Stimulated activated CD4-positive, alpha-beta T cell treated with anti-CD3 and anti-CD28 coated beads, Interleukin-4, amount 100 ng/mL, for 4 hours (primary cell): ENCODE data around the gene U2SURP.
"Not testable (repeated sequence)": the region's sequence is repeated elsewhere in the genome, so short reads cannot be mapped to it uniquely, and the experiment has no call there.

ENCODE experiments used
- DNase-seq, 2 experiments: peaks; one replicate each; pipeline ENCODE4 v3.0.0-alpha.2; 2020

The U2SURP gene

GRCh38 chr3:142976621-142977398, 24.6 kb upstream of the U2SURP start:
- DNase-seq = no peak

- no peak for DNase-seq
These were observed 24.0 kb upstream of the U2SURP start for GRCh38 chr3:142977399-142977728.

- DNase-seq = no peak
These were observed 20.3 kb upstream of the U2SURP start for GRCh38 chr3:142981108-142981507.

- no peak for DNase-seq
These were observed 19.2 kb upstream of the U2SURP start for GRCh38 chr3:142982038-142982773.

GRCh38 chr3:142983318-142983717, 18.1 kb upstream of the U2SURP start:
- DNase-seq = no peak

- no peak for DNase-seq
These were observed 17.1 kb upstream of the U2SURP start for GRCh38 chr3:142984255-142984654.

- no peak for DNase-seq
These were observed 14.2 kb upstream of the U2SURP start for GRCh38 chr3:142987080-142987700.

- DNase-seq = no peak
These were observed 13.7 kb upstream of the U2SURP start for GRCh38 chr3:142987707-142988106.

DNA sequence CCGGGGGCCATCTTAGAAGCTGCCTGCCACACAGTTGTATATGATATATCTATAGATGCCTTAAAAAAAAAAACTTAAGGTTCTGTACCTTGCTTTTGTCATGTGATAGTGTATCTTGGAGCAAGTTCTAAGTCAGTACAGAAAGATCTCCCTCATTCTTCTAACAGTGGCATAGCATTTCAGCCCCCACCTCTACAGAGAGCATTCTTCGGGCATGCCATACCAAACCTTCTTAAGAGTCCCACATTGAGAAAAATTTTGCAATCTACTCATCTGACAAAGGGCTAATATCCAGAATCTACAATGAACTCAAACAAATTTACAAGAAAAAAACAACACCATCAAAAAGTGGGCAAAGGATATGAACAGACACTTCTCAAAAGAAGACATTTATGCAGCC, 13.1 kb upstream of the U2SURP start:
- DNase-seq = not testable (repeated sequence)

DNA sequence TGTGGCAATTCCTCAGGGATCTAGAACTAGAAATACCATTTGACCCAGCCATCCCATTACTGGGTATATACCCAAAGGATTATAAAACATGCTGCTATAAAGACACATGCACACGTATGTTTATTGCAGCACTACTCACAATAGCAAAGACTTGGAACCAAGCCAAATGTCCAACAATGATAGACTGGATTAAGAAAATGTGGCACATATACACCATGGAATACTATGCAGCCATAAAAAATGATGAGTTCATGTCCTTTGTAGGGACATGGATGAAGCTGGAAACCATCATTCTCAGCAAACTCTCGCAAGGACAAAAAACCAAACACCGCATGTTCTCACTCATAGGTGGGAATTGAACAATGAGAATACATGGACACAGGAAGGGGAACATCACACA, 12.5 kb upstream of the U2SURP start:
- DNase-seq = not testable (repeated sequence)

DNA sequence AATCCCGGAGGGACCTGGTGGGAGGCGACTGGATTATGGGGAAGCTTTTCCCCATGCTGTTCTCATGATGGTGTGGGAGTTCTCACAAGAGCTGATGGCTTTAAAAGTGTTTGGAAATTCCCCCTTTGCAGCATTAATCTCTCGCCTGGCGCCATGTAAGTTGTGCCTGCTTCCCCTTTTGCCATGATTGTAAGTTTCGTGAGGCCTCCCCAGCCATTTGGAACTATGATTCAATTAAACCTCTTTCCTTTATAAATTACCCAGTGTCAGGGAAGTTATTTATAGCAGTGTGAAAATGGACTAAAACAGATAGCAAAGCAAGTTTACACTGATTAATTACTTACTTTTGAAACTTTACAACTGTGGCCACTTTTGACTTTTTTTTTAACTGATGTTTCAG, 10.6 kb upstream of the U2SURP start:
- no peak for DNase-seq

- no peak for DNase-seq
These were observed 9.0 kb upstream of the U2SURP start for GRCh38 chr3:142992323-142992722.

- DNase-seq = peak; percentile 41 to 53
These were observed 7.4 kb upstream of the U2SURP start for GRCh38 chr3:142993958-142994442.

DNA sequence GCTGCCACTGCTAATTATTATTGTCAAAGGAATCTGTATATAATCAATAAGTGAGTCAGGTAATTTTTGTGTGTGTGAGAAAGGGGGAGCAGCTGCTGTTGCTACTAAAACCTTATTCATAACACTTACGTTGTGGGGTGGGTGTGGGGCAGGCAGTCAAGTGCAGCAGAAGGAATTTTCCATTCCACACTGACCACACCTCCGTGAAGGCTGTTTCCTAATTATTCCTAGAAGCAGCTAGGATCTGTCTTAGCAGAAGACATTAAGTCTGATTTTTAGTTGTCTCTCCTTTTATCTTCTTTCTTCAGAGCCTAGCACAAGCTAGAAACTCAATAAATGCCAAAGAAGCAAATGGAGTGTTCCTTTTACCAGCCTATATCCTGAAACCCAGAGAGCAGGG, 4.0 kb upstream of the U2SURP start:
- DNase-seq = no peak

DNA sequence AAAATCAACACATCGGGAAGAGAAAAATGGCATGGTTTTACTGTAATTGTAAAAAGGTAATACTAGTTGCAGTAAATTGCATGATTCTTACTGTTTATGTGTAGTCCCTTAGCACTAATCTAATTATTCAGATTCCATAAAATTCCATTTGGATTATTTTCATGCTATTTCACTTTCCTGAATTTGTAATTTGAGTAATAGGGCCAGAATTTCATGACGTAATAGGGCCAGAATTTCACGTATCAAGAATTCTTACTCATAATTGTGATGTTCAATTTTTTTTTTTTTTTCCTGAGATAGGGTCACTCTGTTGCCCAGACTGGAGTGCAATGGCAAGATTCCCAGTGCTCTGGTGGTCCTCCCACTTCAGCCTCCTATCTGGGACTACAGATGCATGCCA, 2.9 kb upstream of the U2SURP start:
- DNase-seq = no peak

DNA sequence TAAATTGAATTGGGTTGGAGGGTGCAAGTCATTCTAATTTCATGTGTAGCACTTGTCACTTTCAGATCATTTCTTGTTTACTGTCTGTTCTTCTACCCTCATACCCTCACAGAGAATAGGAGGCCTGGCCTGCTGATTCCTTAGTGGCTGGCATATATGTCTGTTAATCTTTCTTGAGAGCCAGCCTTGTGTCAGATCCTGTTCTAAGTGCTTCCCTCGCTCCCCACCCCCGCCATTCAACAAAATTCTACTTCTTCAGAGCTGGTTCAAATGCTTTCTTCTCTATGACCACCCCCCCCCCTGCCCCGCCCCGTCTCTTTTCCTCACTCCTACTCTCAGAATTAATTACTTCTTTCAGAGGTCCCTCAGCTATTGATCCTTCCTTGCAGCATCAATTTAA, 1.5 kb upstream of the U2SURP start:
- DNase-seq = no peak

GRCh38 chr3:143000528-143000927, 842 bp upstream of the U2SURP start:
- DNase-seq = no peak

- DNase-seq = peak in 1 of 2 experiments; percentile 29
These were observed 369 bp upstream of the U2SURP start for GRCh38 chr3:143001034-143001368.

DNA sequence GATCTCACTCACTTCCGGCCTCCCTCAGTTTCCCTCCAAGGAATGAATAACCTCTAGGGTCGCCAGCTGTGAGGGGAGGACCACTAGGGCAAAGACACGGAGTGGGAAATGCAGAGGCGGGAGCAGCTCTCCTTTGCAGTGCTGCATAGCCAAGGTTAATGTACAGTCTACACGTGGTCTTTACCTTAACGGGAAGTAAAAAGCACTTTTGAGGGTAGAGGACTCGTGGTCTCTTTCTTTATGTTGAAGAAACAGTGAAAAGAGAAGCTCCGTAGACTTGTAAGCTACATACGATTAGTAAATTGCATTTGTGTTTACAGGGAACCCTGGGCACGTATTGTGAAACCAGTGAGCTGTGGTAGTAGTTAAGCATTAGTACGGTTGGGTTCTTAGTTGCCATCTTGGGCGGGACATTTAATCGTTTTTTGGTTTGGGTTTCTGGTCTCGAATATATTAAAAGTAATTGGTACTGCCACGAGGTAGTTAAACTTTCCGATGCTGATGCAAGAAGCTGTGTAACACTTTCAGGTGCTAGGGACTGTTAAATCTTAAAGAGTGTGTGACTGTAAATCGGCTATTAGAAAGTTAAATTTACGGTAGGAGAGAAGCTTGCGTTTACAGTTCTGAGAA, 828 bp downstream of the U2SURP start:
- peak in 1 of 2 experiments; percentile 10 for DNase-seq

GRCh38 chr3:143002727-143003126, 1.4 kb downstream of the U2SURP start:
- no peak for DNase-seq

GRCh38 chr3:143004823-143005222, 3.5 kb downstream of the U2SURP start:
- no peak for DNase-seq

DNA sequence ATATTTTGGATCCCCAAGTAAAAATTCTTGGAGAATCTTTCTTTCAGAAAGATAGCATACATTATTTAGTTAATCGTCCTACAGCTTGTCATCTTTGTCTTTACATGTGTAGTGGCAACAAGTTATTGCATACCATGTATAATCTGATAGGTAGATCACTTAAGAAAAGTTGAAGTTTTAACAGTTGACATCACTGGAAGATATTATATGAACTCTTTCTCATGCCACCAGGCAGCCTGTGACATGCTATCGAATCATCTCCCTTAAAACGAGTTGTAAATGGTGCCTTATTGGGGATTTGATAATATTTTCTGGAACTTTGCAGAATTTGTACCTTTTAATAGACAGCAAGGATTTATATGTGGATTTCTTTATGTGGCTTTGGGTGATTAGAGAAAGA, 8.7 kb downstream of the U2SURP start:
- DNase-seq = no peak

- DNase-seq = no peak
These were observed 10.3 kb downstream of the U2SURP start for GRCh38 chr3:143011705-143012104.

GRCh38 chr3:143014921-143015320, 13.6 kb downstream of the U2SURP start:
- no peak for DNase-seq
